GM21360 (cell line): ENCODE data around the gene KAZN.

Experiments
- ATAC-seq: cut with Tn5 transposase; IDR thresholded peaks from one replicate; pipeline ENCODE4 v1.9.1; 2021; ENCODE audit warnings: mild to moderate bottlenecking, moderate library complexity; ENCODE audit not compliant: unreplicated experiment

The KAZN gene

GRCh38 chr1:14639291-14640050 lies 41.0 kb downstream of the KAZN start:
- no peak for ATAC-seq

GRCh38 chr1:14642712-14643111 lies 44.2 kb downstream of the KAZN start:
- ATAC-seq = no peak

- ATAC-seq = no peak
Measured at GRCh38 chr1:14646973-14647372, 48.5 kb downstream of the KAZN start.

GRCh38 chr1:14647777-14648176 lies 49.3 kb downstream of the KAZN start:
- no peak for ATAC-seq

- ATAC-seq = no peak
Measured at GRCh38 chr1:14648391-14648790, 49.9 kb downstream of the KAZN start.

- ATAC-seq = no peak
Measured at GRCh38 chr1:14648896-14649855, 50.7 kb downstream of the KAZN start.

GRCh38 chr1:14649976-14650375 lies 51.5 kb downstream of the KAZN start:
- no peak for ATAC-seq

GRCh38 chr1:14650951-14651350 lies 52.5 kb downstream of the KAZN start:
- no peak for ATAC-seq

- ATAC-seq = no peak
Measured at GRCh38 chr1:14652840-14653239, 54.4 kb downstream of the KAZN start.

GRCh38 chr1:14653461-14653960 lies 55.0 kb downstream of the KAZN start:
- no peak for ATAC-seq

- no peak for ATAC-seq
Measured at GRCh38 chr1:14654554-14654953, 56.1 kb downstream of the KAZN start.

- no peak for ATAC-seq
Measured at GRCh38 chr1:14655385-14655784, 56.9 kb downstream of the KAZN start.

GRCh38 chr1:14656384-14656937 lies 58.0 kb downstream of the KAZN start:
- ATAC-seq = no peak

- no peak for ATAC-seq
Measured at GRCh38 chr1:14658642-14659041, 60.2 kb downstream of the KAZN start.

- ATAC-seq = no peak
Measured at GRCh38 chr1:14659913-14660312, 61.4 kb downstream of the KAZN start.

GRCh38 chr1:14660801-14661200 lies 62.3 kb downstream of the KAZN start:
- ATAC-seq = no peak

- no peak for ATAC-seq
Measured at GRCh38 chr1:14661222-14661621, 62.7 kb downstream of the KAZN start.

- ATAC-seq = no peak
Measured at GRCh38 chr1:14662116-14662515, 63.6 kb downstream of the KAZN start.

GRCh38 chr1:14663773-14664172 lies 65.3 kb downstream of the KAZN start:
- no peak for ATAC-seq

- no peak for ATAC-seq
Measured at GRCh38 chr1:14666373-14666772, 67.9 kb downstream of the KAZN start.

- ATAC-seq = no peak
Measured at GRCh38 chr1:14666962-14667650, 68.6 kb downstream of the KAZN start.
